NOMO-1 treated with DMSO at 0.1 percent for 48 hours (cell line): ENCODE measurements around the gene CAST.

Source experiments
- DNase-seq: peaks from one replicate; lab custom pipeline; 2025; ENCODE audit not compliant: unreplicated experiment; lab: John Stamatoyannopoulos, UW

The CAST gene

DNA sequence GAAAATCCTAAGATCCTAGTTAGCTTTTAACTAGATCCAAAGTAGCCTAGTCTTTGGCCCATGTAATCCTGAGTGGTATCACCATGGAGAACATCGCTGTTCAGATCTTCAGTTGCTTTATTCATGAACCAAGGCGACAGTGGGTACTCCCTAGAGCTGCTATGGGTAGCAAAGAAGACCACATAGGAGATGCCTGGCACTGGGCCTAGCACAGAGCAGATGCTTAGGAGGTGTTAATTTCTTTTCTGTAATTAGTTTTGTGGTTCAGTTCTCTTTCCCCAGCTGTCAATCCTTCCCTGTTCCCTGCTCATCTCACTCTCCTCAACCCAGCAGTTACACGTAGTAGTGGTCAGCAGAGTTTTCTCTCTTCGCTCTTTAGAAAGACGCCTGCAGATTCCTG lies 9.3 kb downstream of the CAST start:
- DNase-seq, result no peak

DNA sequence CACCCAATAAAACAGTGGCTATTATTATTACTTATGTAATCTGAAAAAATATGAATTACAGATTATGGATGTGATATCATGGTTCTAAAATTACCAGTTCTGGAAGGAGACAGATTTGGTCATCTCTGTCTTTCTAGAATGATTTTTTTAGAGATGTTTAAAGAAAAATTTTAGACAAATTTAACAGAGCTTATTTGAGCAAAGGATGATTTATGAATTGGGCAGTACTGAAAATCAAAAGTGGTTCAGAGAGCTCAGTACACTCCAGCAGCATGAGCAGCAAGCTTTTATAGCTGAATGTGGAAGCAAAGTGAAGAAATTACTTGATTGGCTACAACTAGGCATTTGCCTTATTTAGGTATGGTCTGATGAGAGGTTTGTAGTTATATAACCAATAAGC lies 11.0 kb downstream of the CAST start:
- DNase-seq, result no peak

DNA sequence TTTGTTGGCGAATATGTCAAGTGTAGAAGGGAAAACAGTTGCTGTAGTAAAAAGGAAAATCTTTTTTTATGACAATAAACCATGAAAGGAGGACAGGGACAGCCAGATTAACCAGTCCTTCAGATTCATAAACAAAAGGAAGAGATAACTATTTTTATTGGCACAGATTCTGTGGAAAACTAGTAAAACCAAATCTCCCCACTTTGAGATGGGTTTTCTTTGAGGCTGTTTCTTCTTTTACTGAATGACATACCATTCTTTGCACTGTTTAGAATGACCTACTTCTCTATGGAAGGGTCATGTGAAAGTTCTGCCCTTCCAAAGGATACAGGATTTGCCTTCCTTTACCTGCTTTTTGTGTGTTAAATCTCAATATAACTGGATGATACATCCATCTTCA lies 13.7 kb downstream of the CAST start:
- no peak for DNase-seq

DNA sequence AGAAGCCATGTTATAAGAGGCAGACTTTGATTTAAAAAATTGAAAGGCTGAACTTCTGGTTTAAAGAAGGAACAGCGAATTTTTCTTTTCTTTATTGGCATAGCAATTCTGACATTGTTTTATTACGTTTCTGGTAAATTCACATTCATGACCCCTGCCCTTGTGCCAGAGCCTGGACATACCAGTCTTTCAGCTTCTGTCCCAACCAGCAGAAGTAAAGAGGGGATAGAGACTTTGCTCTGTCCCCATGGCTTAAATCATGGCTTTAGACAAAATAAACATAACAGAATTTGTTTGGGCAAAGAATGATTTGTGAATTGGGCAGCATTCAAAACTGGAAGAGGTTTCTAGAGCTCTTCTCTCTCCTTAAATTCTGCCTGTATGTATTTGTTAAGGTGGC lies 15.3 kb downstream of the CAST start:
- no peak for DNase-seq

DNA sequence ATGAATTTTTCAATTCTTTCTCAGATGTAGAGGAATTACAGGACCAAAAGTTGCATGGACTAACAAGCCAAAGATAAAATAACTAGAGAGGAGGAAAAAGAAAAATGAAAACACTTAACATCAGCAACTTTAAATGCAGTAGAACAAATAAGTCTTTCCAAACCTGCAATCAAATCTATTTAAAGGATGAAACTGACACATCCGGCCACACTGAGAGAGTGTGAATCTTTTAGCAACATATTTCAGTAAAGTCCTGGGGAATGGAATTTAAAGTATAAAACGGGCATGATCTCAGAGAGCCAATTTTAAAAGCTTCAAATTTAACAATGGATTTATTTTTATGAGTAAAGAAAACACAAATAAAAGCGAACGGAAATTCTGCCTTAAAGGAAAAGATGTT lies 17.1 kb downstream of the CAST start:
- DNase-seq, result no peak

DNA sequence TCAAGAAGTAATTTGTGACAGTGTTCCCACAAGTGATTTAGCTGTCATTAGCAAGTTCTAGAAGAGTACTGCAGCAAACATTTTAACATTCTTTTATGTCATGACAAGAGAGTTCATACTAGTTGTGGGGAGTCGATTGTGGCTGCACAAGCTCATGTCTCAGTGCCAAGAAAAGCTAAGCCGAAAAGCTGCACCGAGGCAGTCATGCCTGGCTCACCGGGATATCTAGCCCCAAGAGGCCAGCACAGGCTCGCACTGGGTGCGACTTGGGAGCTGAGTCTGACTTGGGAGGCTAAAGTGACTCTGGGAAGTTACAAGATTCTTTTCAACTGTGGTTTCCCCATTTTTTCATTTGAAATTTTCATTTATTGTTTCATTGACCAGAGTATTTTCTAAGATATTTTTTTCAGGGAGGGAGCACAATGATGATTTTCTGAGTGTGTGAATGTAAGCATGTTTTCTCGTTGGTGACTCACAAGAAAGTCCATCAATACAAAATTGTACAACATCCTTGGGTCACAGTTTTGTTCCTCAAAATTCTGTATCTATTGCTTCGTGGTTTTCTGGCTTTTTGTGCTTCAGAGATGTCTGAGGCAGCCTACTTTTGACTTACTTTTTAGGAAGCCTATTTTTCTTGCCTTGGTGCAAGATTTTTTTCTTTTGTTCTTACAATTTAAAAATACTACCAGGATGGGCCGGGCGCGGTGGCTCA lies 18.7 kb downstream of the CAST start:
- peak; percentile 73 for DNase-seq

DNA sequence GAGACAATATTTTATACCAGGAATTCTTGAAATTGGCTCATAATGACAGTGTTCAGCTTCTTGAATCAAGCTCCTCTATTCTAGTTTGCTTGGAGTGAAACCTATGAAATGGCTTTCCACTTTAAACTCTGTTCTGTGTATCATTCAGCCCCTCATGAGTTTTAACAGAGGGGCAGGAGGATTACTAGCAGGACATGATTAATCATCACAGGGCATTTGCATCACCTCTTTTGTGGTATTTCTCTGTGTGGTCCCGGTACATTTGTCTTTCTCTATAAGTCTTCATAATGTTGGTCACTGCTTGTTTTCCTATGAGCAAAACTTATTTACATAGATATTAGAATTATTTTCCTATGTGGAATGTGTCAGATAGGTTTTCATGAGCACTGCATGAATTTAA lies 21.2 kb downstream of the CAST start:
- DNase-seq, result no peak

DNA sequence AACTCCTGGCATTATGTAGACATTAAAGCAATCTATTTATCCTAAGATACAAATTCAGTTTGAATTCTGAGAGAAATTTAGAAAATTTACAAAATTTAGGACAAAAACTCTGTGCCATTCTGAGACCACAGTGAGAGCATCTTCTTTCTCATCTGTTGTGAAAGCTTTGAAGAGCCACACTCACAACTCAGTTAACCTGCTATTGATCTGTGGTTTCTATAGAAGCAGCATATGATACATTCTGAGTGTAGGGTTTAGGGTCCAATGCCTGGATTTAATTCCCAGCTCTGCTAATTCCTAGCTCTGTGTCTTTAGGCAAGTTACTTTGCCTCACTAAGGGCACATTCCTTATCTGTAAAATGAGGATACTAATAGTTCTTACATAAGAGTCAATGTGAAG lies 21.6 kb downstream of the CAST start:
- DNase-seq, result no peak

DNA sequence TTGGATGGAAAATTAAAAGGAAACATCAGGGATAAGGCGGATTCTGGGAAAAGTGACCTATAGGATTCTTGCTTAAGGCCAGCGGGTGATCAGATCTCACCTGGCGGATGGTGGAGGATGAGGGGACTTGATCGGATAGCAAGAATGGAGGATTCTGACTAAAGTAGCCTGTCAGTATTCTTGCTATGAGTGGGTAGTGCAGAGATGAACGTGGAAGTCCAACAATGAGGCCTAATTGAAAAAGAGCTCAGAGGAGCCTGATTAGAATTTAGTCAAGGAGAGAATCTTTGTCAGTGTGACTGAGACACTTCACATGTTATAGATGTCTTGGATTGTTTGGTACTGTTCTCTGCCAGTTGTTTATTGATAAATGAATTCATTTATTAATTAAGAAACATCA lies 24.9 kb downstream of the CAST start:
- DNase-seq, result no peak

DNA sequence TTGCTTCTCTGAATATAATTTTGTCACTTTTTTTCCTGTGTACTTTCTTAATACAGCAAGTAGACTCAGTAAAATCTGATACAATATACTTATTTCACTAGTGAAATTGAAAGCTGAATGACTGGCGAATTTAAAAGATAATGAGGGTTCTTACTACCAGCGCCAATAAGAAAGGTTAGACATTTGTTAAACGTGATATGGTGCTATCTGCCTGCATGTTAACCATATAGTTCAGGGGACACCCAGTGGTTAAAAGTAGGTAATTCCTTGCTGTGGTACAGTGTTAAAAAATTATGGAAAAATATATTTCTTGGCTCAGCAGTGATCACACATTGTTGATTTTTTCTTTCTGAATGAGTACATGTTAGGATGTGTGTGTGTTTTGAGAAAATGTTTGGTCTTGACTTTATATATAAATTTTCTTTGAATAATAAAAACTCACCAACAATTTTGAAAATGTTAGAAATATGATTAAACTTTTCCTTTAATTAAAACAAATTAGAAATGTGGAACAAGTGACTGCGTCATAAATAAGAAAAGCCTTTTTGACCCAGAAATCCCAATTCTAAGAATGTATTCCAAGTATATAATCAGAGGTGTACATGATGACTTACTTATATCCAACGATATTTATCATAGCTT lies 25.8 kb downstream of the CAST start:
- peak; percentile 69 for DNase-seq

DNA sequence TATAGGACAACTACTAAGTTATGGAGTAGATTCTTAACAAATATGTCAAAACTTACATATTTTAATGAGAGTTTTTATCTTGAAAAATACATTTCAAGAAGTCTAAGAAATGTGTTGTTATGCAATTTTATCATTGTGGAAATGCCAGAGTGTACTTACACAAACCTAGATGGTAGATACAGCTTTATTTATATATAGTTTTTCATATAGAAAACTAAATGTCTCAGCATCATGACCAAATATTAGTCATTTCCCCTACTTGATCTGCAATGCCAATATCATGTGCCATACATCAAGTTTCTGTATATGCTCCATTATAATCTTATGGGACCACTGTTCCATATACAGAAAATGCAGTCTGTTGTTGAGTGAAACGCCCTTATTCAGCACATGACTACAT lies 28.7 kb downstream of the CAST start:
- DNase-seq, result no peak

DNA sequence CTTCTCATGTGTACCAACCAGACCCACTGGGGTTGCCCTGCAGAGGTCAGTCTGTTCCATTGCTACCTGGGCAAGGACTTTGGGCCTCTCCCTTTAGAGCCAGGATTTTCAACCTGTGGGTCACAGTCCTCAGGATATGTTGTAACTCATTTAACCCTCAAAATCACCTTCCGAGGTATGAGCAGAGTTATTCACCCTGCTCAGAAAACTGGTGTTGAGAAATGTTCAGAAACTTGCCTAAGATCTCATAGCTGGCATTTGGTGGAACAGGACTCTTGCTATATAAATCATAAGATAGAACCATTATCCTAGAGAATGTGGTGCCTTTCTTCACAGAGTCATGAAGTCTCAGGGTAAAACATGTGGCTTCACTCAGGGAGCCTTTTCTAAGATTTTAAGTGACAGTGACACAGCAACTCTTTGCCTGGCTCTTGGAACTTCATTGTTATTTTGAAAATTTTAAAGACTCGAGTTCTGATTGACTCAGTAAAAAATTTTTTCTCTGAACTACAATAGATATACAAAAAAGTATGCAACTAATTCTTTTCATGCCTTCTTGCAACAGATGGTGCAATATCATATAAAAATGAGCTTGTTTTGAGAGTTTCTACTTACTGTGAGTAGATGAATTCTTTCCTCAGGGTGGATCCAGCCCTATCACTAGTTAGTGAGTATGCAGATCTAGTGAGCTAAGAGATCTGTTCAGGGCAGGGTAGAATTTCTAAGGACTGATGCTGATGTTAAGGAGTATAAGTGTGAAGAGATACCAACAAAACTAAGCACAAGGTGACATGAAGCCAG lies 29.5 kb downstream of the CAST start:
- DNase-seq, result no peak

DNA sequence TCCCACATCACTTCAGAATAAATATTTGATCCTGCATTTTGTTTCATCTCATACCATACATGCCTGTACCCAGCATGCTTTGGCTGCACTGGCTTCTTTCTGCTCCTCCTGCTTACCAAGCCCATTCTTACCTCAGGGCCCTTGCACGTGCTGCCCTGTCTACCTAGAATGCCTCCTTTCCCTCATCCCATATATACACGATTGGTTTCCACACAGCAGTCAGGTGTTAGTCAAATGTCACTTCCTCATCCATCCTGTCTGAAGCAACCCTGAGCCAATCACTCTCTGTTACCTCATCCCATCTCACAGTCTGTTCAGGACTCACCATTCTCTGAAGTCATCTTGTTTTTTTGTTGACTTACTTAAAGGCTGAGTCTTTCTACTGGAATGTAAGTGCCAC lies 30.3 kb downstream of the CAST start:
- peak; percentile 28 for DNase-seq

DNA sequence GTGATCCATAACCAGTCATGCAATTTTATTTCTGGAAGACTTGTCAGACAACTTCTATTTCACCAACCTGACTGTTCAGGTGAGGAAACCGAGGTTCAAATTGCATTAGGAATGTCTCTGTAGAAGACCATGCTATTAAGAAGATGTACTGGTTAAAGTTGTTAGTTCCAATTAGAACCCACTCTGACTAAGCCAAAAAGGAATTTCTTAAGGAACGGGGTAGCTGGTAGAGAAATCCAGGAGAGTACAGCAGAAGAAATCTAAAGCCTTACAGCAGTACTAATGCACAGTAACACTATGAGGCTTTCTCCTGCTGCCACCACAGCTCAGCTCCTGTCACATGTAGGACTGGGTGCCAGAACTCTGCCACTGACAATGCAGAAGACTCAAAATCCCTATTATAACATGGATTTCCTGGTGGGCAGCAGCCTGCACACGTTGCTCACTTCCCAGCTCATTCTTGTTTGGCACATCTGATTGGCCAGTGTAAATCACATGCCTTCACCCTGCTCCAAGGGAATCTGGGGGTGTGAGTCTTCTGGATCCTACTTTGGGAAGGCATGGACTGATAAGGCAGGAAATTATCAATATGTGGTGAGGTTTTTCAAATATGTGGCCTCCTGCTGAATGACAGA lies 37.1 kb downstream of the CAST start:
- no peak for DNase-seq

DNA sequence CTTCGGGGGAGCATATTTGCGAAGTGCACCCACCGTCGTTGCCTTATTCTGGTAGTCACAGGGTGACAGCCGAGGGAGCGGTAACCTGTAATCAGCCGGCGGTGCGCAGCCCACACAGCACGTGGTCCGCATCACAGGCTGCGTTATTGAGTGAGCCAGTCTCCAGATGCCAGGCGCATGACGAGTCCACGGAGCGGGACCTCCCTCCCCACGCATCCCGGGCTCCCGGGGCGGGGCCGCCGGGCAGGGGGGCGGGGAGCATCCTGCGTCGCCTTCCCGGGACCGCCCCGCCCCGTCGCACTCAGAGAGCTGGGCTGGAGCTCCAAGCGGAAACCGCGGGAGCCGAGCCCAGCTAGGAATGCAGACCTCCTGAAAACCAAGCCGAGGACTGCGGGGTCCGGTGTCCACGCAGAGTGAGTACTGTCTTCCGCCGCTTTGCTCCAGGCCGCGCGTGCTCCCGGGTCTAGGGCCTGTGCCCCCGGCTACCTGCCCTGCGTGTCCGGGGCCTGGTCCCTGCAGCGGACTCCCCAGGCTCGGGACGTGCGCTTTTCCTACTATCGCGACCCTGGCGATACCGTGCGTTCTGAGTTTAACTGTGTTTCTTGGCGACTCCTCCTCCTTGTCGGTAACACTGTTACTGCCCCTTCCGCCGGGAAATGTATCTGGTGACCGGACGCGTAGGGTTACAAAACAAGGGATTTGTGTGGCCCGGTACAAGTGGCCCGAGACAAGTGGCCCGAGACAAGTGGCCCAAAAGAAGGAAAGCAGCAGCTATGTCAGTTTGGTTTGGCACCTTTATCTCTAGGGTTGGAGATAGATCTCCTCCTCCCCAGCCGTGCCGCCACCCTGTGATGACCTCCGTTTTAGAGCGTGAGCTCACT lies 40.6 kb downstream of the CAST start:
- no peak for DNase-seq

DNA sequence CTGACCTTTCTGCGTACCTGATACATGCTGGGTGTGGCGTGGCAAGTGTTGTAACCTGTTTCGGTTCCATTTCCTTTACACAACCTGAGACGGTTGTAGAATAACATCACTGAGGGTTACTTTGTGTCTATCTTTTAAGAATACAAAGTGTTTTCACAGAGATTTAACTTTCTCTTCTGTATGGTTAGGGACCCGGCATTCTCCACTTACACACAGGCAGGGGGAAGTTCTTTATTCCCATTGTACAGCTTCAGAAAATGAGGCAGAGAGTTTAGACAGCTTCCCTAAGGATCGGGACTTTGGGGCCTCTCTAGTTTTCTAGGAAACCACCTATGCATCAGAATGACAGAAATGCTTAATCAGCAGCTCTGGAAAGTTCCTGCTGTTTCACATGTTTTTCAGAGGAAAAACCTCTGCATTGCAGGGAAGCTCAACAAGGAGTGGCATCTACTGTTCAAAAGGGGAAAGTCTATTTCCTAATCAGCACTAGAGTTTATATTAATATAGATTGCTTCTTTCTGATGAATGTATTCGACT lies 41.3 kb downstream of the CAST start:
- DNase-seq, result no peak

DNA sequence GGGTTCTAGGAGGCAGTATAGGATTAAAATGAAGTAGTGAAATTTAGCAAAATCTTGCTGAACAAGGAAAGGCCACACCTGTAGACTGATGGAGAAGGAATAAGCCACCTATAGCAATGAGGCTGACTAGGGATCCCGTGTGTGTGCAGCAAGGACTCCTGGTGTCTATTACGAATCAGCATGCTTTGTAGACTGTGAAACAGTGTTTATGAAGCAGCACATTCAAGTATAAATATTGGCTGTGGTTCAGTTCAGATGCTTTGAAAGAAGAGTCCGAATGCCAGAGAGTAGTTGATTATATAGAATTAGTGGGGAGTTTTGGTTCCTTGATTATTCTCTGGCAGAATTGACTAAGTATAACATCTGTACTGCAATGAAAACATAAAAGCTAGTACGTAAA lies 41.8 kb downstream of the CAST start:
- no peak for DNase-seq

DNA sequence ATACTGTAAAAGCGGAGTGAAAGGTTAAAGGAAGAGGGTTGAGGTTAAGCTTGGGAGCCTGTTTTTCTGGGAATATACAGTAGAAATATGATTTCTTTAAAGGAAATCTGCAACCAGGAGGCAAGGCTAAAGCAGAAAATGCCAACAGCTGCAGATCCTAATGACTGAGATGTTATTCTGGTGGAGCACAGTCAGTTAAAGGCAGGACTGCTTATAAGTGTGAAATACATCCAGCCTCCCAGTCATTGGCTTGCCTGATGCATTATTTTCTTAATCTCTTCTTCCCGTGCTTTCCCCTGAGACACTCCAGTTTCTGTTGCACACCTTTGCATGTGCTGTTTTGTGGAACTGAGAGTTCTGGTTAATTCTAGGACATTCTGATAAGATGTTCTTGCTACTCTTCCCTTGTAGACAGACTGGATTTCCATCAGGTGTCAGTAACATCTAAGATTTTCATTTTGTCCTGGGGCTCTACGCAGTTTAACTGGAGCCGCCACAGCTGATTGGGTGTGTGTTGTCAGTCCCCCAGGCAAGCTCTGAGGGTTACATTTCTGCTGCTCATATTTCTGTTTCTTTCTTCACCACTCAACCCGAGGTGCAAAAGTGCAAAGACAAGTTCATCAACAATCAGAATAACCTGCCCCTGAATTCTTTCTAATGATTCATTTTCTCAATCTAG lies 44.4 kb downstream of the CAST start:
- no peak for DNase-seq

DNA sequence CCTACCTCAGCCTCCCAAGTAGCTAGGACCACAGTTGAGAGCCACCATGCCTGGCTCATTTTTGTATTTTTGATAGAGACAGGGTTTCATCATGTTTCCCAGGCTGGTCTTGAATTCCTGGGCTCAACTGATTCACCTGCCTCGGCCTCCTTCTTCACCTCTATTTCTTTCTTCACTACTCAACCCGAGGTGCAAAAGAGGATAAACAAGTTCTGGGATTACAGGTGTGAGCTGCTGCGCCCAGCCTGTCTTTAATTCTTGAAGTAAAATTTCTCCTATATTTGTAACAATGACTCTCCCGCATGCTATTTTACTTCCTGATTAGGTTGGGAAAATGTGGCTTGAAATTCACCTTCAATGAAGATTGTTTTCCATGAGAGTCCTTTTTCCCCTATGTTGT lies 46.4 kb downstream of the CAST start:
- no peak for DNase-seq
